HG02870 (cell line): ENCODE data around the gene MYOG.

Experiments used
- ATAC-seq: cut with Tn5 transposase; IDR thresholded peaks from one replicate; pipeline ENCODE4 v1.9.1; 2021; ENCODE audit warnings: mild to moderate bottlenecking, moderate library complexity; ENCODE audit not compliant: unreplicated experiment

The MYOG gene

GRCh38 chr1:203034422-203035110 is 51.2 kb downstream of the MYOG start:
- ATAC-seq = no peak

GRCh38 chr1:203033917-203034316 is 51.9 kb downstream of the MYOG start:
- ATAC-seq = no peak

GRCh38 chr1:203033287-203033686 is 52.5 kb downstream of the MYOG start:
- ATAC-seq = no peak
